Sigmoid colon (tissue), 4 donors: ENCODE data around the gene AP2A2.

Experiments
- CTCF ChIP-seq, 4 experiments: fragments of 450-650 bp in 3 of 4; fragments of 200-600 bp in 1 of 4; IDR thresholded peaks; one replicate each; pipeline ENCODE4 v1.5.1; 2016 to 2019; ENCODE audit warnings: antibody characterized with exemption in 4 of 4, mild to moderate bottlenecking in 3 of 4, moderate library complexity in 2 of 4
- POLR2AphosphoS5 ChIP-seq, 4 donors: sonication (generic); formaldehyde crosslinking; IDR thresholded peaks; one replicate each; pipeline ENCODE4 v1.6.1; 2017; ENCODE audit warnings: antibody characterized with exemption in 4 of 4

- TF ChIP-seq CTCF (IDR thresholded peaks at IDR 0.05) (no peak), POLR2AphosphoS5 (IDR thresholded peaks at IDR 0.05) (no peak)
Measured at GRCh38 chr11:1049431-1049891, 123.8 kb downstream of the AP2A2 start.
